Measurements from ENCODE around the gene KDM4C.

Gene KDM4C

DNA sequence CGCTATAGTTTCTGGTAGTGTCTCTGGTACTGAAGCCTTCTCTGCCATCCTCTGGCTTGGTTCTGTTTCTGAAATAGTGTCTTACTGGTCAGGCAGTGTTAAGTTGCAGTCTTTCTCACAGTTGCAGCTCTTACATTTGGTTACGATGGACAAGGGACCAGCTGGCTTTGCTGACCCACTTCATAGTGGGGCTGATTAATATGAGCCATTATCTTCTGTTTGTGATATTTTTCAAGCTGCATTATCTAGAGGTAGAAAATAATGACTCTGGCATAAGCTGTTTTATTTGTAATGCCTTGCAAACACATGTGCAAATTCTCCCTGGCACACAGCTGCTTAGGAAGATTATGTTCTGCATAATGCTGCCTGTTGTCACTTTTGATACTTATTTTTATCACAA is 199.1 kb downstream of the KDM4C start:
- no peak overlapping the region for H3K4me3 ChIP-seq (replicated peaks; ENCODE audit: low read depth, low read length)
- DNase-seq (ENCODE audit: extremely low read depth, insufficient read length) = no peak
- TF ChIP-seq, protein P1, sequence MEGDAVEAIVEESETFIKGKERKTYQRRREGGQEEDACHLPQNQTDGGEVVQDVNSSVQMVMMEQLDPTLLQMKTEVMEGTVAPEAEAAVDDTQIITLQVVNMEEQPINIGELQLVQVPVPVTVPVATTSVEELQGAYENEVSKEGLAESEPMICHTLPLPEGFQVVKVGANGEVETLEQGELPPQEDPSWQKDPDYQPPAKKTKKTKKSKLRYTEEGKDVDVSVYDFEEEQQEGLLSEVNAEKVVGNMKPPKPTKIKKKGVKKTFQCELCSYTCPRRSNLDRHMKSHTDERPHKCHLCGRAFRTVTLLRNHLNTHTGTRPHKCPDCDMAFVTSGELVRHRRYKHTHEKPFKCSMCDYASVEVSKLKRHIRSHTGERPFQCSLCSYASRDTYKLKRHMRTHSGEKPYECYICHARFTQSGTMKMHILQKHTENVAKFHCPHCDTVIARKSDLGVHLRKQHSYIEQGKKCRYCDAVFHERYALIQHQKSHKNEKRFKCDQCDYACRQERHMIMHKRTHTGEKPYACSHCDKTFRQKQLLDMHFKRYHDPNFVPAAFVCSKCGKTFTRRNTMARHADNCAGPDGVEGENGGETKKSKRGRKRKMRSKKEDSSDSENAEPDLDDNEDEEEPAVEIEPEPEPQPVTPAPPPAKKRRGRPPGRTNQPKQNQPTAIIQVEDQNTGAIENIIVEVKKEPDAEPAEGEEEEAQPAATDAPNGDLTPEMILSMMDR (IDR thresholded peaks at IDR 0.05; ENCODE audit: insufficient read depth, low read length, poor library complexity, severe bottlenecking) = no peak
- no peaks in the 10 kb centered on the region for H3K36me3 ChIP-seq (ENCODE audit: control insufficient read depth, insufficient read depth, low read length)
- no peaks in the 10 kb centered on the region for H3K27me3 ChIP-seq (replicated peaks; ENCODE audit: control insufficient read depth, insufficient read depth, low read length)

DNA sequence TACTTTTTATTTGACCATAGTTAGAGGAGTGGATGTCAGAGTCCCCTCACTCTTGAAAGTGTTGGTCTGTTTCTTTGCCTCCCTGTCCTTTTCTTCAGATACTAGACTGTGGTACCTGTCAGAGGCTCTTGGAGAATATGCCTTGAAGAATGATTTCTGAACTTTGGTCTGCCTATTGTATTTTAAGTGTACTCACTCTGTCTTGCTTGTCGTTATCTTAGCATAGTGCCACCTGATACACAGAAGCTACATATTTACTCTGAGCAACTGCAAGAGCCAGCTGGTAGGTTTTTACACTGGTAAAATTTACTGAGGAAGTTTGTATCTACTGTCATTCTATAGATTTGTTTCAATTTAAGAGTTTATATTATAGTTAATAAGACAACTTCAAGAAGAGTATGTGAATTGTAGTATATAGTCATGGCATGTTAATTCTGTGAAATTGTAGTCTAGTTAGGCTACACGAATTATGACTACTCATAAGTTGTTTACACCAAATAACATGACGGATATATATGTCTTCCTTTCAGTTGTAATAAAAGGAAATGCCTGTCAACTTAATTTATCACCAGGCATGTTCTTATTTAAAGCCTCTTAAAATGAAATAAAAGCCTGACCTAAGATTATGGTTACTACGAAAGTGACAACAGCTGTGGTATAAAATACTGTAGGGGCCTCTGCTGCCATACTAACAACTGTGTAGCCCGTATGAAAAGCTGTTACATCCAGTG is 201.7 kb downstream of the KDM4C start:
- no peak overlapping the region for H3K4me3 ChIP-seq (replicated peaks; ENCODE audit: low read depth, low read length)
- TF ChIP-seq, protein P1 (IDR thresholded peaks at IDR 0.05; ENCODE audit: insufficient read depth, low read length, poor library complexity, severe bottlenecking) = no peak
- H3K27me3 ChIP-seq (replicated peaks; ENCODE audit: control insufficient read depth, insufficient read depth, low read length) = no peaks in the 10 kb centered on the region
- DNase-seq (ENCODE audit: extremely low read depth, insufficient read length) = no peak
- no peaks in the 10 kb centered on the region; the same call in 1 of the 2 replicates for H3K36me3 ChIP-seq (ENCODE audit: control insufficient read depth, insufficient read depth, low read length)

- TF ChIP-seq, protein P1 (IDR thresholded peaks at IDR 0.05; ENCODE audit: insufficient read depth, low read length, poor library complexity, severe bottlenecking) = no peak
- no peaks in the 10 kb centered on the region for H3K27me3 ChIP-seq (replicated peaks; ENCODE audit: control insufficient read depth, insufficient read depth, low read length)
- H3K36me3 ChIP-seq (ENCODE audit: control insufficient read depth, insufficient read depth, low read length) = no peaks in the 10 kb centered on the region; the same call in 1 of the 2 replicates
- no peak for DNase-seq (ENCODE audit: extremely low read depth, insufficient read length)
- no peak overlapping the region for H3K4me3 ChIP-seq (replicated peaks; ENCODE audit: low read depth, low read length)
Observed at GRCh38 chr9:6960777-6961176, 203.0 kb downstream of the KDM4C start.

DNA sequence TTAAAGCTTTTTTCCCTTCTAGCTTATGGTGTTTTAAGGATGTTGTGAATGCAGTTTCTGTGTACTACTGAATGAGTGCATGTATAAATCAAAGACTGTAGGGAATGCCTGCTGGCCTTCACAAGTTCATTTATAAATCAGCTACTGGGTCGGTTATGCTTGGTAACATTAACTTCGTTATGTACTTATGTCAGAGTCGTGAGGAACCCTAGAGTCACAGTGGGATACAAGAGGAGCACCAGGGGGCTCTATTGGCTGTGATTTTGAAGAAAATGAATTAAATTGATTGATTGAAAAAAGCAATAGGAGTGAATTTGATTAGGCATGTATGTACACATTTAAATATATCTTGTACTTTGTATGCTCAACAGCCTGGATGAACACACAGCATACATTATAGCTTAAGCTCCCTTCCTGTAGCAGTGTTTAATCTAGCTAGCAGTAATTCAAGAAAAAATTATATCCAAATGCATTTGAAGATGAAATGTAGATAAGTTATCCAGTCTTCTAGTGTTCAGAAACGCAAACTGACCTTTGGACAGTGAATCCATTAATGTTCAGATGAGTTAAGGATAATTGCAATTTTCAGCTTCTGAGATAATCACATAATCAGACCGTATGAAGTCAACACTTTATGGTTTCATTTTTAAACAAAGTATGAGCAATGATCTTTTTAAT is 204.2 kb downstream of the KDM4C start:
- no peak for DNase-seq (ENCODE audit: extremely low read depth, insufficient read length)
- H3K27me3 ChIP-seq (replicated peaks; ENCODE audit: control insufficient read depth, insufficient read depth, low read length) = no peaks in the 10 kb centered on the region
- H3K36me3 ChIP-seq (ENCODE audit: control insufficient read depth, insufficient read depth, low read length) = no peaks in the 10 kb centered on the region; the same call in 1 of the 2 replicates
- TF ChIP-seq, protein P1 (IDR thresholded peaks at IDR 0.05; ENCODE audit: insufficient read depth, low read length, poor library complexity, severe bottlenecking) = no peak
- no peak overlapping the region for H3K4me3 ChIP-seq (replicated peaks; ENCODE audit: low read depth, low read length)

- H3K27me3 ChIP-seq (replicated peaks; ENCODE audit: control insufficient read depth, insufficient read depth, low read length) = no peaks in the 10 kb centered on the region
- no peak overlapping the region for H3K4me3 ChIP-seq (replicated peaks; ENCODE audit: low read depth, low read length)
- H3K36me3 ChIP-seq (ENCODE audit: control insufficient read depth, insufficient read depth, low read length) = no peaks in the 10 kb centered on the region; the same call in 1 of the 2 replicates
- TF ChIP-seq, protein P1 (IDR thresholded peaks at IDR 0.05; ENCODE audit: insufficient read depth, low read length, poor library complexity, severe bottlenecking) = no peak
- no peak for DNase-seq (ENCODE audit: extremely low read depth, insufficient read length)
Observed at GRCh38 chr9:6965566-6965965, 207.8 kb downstream of the KDM4C start.

All from GM06990 (cell line).